ENCODE results near the gene PPP1R1C. TPM values are rescaled to one million over a fixed set of nuclear protein-coding genes. Genes with fewer than 3 reads are reported as not detected.

Gene PPP1R1C
- total RNA-seq, 1 experiment from 2014 or later, result 3.4 TPM

DNA sequence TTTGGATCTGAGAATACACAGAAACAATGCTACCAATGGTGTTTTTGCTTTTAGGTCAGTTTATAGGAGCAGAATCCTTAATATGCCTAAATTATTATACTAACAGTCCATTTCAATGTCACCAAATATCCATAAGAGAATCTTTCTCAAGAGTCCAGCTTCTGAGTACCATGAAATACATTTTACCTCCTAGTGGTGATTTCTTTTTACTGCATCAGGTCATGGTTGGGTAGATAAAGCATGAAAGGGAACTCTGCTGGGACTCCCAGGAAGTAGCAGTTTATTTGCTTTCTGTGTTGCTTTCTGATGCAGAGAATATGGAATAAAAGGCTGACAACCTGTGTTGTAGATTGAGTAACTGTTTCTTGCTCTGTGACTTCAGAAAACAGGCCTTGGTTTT is 115.6 kb downstream of the PPP1R1C start:
- Mint-ChIP-seq H3K27ac (0 out of 2 replicates have a peak overlapping the region, but pooled peaks have one; percentile 60), H3K9me3 (peaks cover 4% of the 10 kb centered on the region; the same call in 1 of the 2 replicates), H3K4me3 (no peak overlapping the region), H3K36me3 (0 out of 2 replicates have a peak, but pooled peaks cover 3% of the 10 kb centered on the region), H3K27me3 (ENCODE audit: low read depth) (no peaks in the 10 kb centered on the region), H3K4me1 (peaks cover 19% of the 10 kb centered on the region)
- no peak for DNase-seq (ENCODE audit: low spot score)
- TF ChIP-seq, protein P1, sequence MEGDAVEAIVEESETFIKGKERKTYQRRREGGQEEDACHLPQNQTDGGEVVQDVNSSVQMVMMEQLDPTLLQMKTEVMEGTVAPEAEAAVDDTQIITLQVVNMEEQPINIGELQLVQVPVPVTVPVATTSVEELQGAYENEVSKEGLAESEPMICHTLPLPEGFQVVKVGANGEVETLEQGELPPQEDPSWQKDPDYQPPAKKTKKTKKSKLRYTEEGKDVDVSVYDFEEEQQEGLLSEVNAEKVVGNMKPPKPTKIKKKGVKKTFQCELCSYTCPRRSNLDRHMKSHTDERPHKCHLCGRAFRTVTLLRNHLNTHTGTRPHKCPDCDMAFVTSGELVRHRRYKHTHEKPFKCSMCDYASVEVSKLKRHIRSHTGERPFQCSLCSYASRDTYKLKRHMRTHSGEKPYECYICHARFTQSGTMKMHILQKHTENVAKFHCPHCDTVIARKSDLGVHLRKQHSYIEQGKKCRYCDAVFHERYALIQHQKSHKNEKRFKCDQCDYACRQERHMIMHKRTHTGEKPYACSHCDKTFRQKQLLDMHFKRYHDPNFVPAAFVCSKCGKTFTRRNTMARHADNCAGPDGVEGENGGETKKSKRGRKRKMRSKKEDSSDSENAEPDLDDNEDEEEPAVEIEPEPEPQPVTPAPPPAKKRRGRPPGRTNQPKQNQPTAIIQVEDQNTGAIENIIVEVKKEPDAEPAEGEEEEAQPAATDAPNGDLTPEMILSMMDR (IDR thresholded peaks at IDR 0.05), result 0 out of 2 replicates have a peak, but pooled peaks have one; percentile 30
- TF ChIP-seq, protein P2, sequence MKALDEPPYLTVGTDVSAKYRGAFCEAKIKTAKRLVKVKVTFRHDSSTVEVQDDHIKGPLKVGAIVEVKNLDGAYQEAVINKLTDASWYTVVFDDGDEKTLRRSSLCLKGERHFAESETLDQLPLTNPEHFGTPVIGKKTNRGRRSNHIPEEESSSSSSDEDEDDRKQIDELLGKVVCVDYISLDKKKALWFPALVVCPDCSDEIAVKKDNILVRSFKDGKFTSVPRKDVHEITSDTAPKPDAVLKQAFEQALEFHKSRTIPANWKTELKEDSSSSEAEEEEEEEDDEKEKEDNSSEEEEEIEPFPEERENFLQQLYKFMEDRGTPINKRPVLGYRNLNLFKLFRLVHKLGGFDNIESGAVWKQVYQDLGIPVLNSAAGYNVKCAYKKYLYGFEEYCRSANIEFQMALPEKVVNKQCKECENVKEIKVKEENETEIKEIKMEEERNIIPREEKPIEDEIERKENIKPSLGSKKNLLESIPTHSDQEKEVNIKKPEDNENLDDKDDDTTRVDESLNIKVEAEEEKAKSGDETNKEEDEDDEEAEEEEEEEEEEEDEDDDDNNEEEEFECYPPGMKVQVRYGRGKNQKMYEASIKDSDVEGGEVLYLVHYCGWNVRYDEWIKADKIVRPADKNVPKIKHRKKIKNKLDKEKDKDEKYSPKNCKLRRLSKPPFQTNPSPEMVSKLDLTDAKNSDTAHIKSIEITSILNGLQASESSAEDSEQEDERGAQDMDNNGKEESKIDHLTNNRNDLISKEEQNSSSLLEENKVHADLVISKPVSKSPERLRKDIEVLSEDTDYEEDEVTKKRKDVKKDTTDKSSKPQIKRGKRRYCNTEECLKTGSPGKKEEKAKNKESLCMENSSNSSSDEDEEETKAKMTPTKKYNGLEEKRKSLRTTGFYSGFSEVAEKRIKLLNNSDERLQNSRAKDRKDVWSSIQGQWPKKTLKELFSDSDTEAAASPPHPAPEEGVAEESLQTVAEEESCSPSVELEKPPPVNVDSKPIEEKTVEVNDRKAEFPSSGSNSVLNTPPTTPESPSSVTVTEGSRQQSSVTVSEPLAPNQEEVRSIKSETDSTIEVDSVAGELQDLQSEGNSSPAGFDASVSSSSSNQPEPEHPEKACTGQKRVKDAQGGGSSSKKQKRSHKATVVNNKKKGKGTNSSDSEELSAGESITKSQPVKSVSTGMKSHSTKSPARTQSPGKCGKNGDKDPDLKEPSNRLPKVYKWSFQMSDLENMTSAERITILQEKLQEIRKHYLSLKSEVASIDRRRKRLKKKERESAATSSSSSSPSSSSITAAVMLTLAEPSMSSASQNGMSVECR (CRISPR knock-in tag; IDR thresholded peaks at IDR 0.05; ENCODE audit: borderline replicate concordance), result no peak
- POLR2A ChIA-PET, result no interaction called here
- CTCF ChIA-PET, result interaction anchor here (0.6 to 1.3 kb wide), 4 partner anchors 9 to 305 kb away, joined by 3 to 5 read pairs (median 3); no protein-coding TSS in a partner anchor
- peak; percentile 91 for ATAC-seq

DNA sequence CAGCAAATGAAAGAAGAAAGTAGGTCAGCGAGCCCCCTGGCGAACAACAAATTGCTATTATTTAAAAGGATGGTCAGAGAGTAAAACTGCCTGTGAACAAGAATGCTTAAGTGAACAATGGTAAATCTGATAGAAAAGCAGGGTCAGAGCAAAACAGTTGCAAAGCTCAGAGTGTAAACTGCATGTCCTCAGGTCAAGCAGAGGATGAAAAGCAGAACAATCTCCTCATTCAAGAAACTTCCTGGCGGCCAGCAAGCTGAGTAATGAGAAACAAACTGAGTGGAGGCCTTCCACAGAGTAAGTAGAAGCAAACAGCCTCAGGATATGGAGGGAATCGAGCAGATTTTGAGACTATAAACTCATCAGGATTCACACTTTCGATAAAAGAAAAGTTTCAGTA is 117.9 kb downstream of the PPP1R1C start:
- TF ChIP-seq ATF1 (CRISPR knock-in tag; IDR thresholded peaks at IDR 0.05) (no peak), NFE2L1 (CRISPR knock-in tag; IDR thresholded peaks at IDR 0.05) (no peak), NR1H2 (CRISPR knock-in tag; IDR thresholded peaks at IDR 0.05) (no peak), SMAD4 (CRISPR knock-in tag; IDR thresholded peaks at IDR 0.05) (no peak), ETV6 (CRISPR knock-in tag; IDR thresholded peaks at IDR 0.05) (no peak), CREB1 (CRISPR knock-in tag; IDR thresholded peaks at IDR 0.05) (no peak)
- TF ChIP-seq, protein P3, sequence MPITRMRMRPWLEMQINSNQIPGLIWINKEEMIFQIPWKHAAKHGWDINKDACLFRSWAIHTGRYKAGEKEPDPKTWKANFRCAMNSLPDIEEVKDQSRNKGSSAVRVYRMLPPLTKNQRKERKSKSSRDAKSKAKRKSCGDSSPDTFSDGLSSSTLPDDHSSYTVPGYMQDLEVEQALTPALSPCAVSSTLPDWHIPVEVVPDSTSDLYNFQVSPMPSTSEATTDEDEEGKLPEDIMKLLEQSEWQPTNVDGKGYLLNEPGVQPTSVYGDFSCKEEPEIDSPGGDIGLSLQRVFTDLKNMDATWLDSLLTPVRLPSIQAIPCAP (CRISPR knock-in tag; IDR thresholded peaks at IDR 0.05), result no peak
- TF ChIP-seq, protein P4, sequence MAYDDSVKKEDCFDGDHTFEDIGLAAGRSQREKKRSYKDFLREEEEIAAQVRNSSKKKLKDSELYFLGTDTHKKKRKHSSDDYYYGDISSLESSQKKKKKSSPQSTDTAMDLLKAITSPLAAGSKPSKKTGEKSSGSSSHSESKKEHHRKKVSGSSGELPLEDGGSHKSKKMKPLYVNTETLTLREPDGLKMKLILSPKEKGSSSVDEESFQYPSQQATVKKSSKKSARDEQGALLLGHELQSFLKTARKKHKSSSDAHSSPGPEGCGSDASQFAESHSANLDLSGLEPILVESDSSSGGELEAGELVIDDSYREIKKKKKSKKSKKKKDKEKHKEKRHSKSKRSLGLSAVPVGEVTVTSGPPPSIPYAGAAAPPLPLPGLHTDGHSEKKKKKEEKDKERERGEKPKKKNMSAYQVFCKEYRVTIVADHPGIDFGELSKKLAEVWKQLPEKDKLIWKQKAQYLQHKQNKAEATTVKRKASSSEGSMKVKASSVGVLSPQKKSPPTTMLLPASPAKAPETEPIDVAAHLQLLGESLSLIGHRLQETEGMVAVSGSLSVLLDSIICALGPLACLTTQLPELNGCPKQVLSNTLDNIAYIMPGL (CRISPR knock-in tag; IDR thresholded peaks at IDR 0.05), result no peak
- TF ChIP-seq, protein P1 (IDR thresholded peaks at IDR 0.05), result no peak
- TF ChIP-seq, protein P5, sequence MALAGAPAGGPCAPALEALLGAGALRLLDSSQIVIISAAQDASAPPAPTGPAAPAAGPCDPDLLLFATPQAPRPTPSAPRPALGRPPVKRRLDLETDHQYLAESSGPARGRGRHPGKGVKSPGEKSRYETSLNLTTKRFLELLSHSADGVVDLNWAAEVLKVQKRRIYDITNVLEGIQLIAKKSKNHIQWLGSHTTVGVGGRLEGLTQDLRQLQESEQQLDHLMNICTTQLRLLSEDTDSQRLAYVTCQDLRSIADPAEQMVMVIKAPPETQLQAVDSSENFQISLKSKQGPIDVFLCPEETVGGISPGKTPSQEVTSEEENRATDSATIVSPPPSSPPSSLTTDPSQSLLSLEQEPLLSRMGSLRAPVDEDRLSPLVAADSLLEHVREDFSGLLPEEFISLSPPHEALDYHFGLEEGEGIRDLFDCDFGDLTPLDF (CRISPR knock-in tag; IDR thresholded peaks at IDR 0.05), result no peak
- TF ChIP-seq, protein P6, sequence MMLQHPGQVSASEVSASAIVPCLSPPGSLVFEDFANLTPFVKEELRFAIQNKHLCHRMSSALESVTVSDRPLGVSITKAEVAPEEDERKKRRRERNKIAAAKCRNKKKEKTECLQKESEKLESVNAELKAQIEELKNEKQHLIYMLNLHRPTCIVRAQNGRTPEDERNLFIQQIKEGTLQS (CRISPR knock-in tag; conservative IDR thresholded peaks at IDR 0.05), result no peak
- TF ChIP-seq, protein P7, sequence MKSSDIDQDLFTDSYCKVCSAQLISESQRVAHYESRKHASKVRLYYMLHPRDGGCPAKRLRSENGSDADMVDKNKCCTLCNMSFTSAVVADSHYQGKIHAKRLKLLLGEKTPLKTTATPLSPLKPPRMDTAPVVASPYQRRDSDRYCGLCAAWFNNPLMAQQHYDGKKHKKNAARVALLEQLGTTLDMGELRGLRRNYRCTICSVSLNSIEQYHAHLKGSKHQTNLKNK (CRISPR knock-in tag; IDR thresholded peaks at IDR 0.05), result no peak
- no peak for DNase-seq (ENCODE audit: low spot score)
- H3K4me3 Mint-ChIP-seq, result no peak overlapping the region
- peaks cover 19% of the 10 kb centered on the region for H3K4me1 Mint-ChIP-seq
- peaks cover 4% of the 10 kb centered on the region; the same call in 1 of the 2 replicates for H3K9me3 Mint-ChIP-seq
- H3K36me3 Mint-ChIP-seq, result 0 out of 2 replicates have a peak, but pooled peaks cover 3% of the 10 kb centered on the region
- ChIA-PET CTCF (no interaction called here), POLR2A (no interaction called here)
- peak; percentile 38; the same call in 1 of the 2 replicates for ATAC-seq
- H3K27ac Mint-ChIP-seq, result peak overlapping the region; percentile 57
- no peaks in the 10 kb centered on the region for H3K27me3 Mint-ChIP-seq (ENCODE audit: low read depth)
